HG03280 (cell line): ENCODE data around the gene BDNF.
"Not testable (repeated sequence)": the region's sequence is repeated elsewhere in the genome, so short reads cannot be mapped to it uniquely, and the experiment has no call there.

Experiments used
- ATAC-seq: cut with Tn5 transposase; IDR thresholded peaks from one replicate; pipeline ENCODE4 v1.9.1; 2021; ENCODE audit warnings: mild to moderate bottlenecking, moderate library complexity; ENCODE audit not compliant: unreplicated experiment

BDNF gene

GRCh38 chr11:27672836-27673464, 27.3 kb downstream of the BDNF start:
- ATAC-seq, result no peak

GRCh38 chr11:27665508-27666101, 34.6 kb downstream of the BDNF start:
- ATAC-seq, result not testable (repeated sequence)

GRCh38 chr11:27663326-27663725, 36.9 kb downstream of the BDNF start:
- no peak for ATAC-seq

GRCh38 chr11:27660171-27660570, 40.1 kb downstream of the BDNF start:
- no peak for ATAC-seq

- no peak for ATAC-seq
Observed at GRCh38 chr11:27658535-27659236, 41.6 kb downstream of the BDNF start.

- no peak for ATAC-seq
Observed at GRCh38 chr11:27656806-27657483, 43.3 kb downstream of the BDNF start.

- ATAC-seq, result no peak
Observed at GRCh38 chr11:27656320-27656719, 43.9 kb downstream of the BDNF start.

GRCh38 chr11:27653990-27654758, 46.1 kb downstream of the BDNF start:
- ATAC-seq, result no peak

GRCh38 chr11:27651711-27652110, 48.5 kb downstream of the BDNF start:
- no peak for ATAC-seq

GRCh38 chr11:27650988-27651387, 49.3 kb downstream of the BDNF start:
- ATAC-seq, result no peak

- no peak for ATAC-seq
Observed at GRCh38 chr11:27649800-27650199, 50.5 kb downstream of the BDNF start.

- no peak for ATAC-seq
Observed at GRCh38 chr11:27648840-27649239, 51.4 kb downstream of the BDNF start.

GRCh38 chr11:27646051-27646818, 54.0 kb downstream of the BDNF start:
- no peak for ATAC-seq

GRCh38 chr11:27642954-27643353, 57.3 kb downstream of the BDNF start:
- no peak for ATAC-seq

GRCh38 chr11:27640954-27641353, 59.3 kb downstream of the BDNF start:
- no peak for ATAC-seq

- ATAC-seq, result peak; percentile 73
Observed at GRCh38 chr11:27635567-27636037, 64.7 kb downstream of the BDNF start.

- ATAC-seq, result not testable (repeated sequence)
Observed at GRCh38 chr11:27634776-27635175, 65.5 kb downstream of the BDNF start.

GRCh38 chr11:27634282-27634681, 66.0 kb downstream of the BDNF start:
- ATAC-seq, result not testable (repeated sequence)

- not testable (repeated sequence) for ATAC-seq
Observed at GRCh38 chr11:27629023-27629422, 71.2 kb downstream of the BDNF start.

GRCh38 chr11:27627979-27628378, 72.3 kb downstream of the BDNF start:
- ATAC-seq, result no peak
